Activated CD8-positive, alpha-beta memory T cell treated with anti-CD3 and anti-CD28 coated beads, Interleukin-2, amount 50 U/mL, for 4 hours (primary cell): ENCODE measurements around the gene CELF4.

Experiments
- DNase-seq: peaks from one replicate; pipeline ENCODE4 v3.0.0-alpha.2; 2020

The CELF4 gene

GRCh38 chr18:37571266-37571665, 5.7 kb upstream of the CELF4 start:
- DNase-seq: no peak

GRCh38 chr18:37570336-37570930, 4.8 kb upstream of the CELF4 start:
- no peak for DNase-seq

GRCh38 chr18:37568671-37569070, 3.1 kb upstream of the CELF4 start:
- DNase-seq: no peak

- DNase-seq: no peak
Observed at GRCh38 chr18:37567994-37568359, 2.4 kb upstream of the CELF4 start.

- DNase-seq: no peak
Observed at GRCh38 chr18:37567061-37567993, 1.7 kb upstream of the CELF4 start.

- no peak for DNase-seq
Observed at GRCh38 chr18:37566479-37567060, 972 bp upstream of the CELF4 start.

- no peak for DNase-seq
Observed at GRCh38 chr18:37565977-37566478, 430 bp upstream of the CELF4 start.

GRCh38 chr18:37564711-37565100, 892 bp downstream of the CELF4 start:
- DNase-seq: no peak

GRCh38 chr18:37563931-37564392, 1.6 kb downstream of the CELF4 start:
- no peak for DNase-seq

- no peak for DNase-seq
Observed at GRCh38 chr18:37561986-37562385, 3.6 kb downstream of the CELF4 start.

- no peak for DNase-seq
Observed at GRCh38 chr18:37560003-37560402, 5.6 kb downstream of the CELF4 start.

GRCh38 chr18:37559194-37559593, 6.4 kb downstream of the CELF4 start:
- DNase-seq: no peak

- DNase-seq: no peak
Observed at GRCh38 chr18:37554399-37554787, 11.2 kb downstream of the CELF4 start.

GRCh38 chr18:37553633-37554398, 11.8 kb downstream of the CELF4 start:
- DNase-seq: no peak

GRCh38 chr18:37552286-37552685, 13.3 kb downstream of the CELF4 start:
- DNase-seq: no peak

GRCh38 chr18:37551846-37552245, 13.8 kb downstream of the CELF4 start:
- DNase-seq: no peak

- DNase-seq: no peak
Observed at GRCh38 chr18:37551249-37551648, 14.3 kb downstream of the CELF4 start.

GRCh38 chr18:37550118-37550875, 15.3 kb downstream of the CELF4 start:
- DNase-seq: no peak

GRCh38 chr18:37548679-37549289, 16.8 kb downstream of the CELF4 start:
- DNase-seq: no peak

- DNase-seq: no peak
Observed at GRCh38 chr18:37547196-37547827, 18.3 kb downstream of the CELF4 start.

GRCh38 chr18:37546651-37547050, 18.9 kb downstream of the CELF4 start:
- DNase-seq: no peak

GRCh38 chr18:37546272-37546537, 19.4 kb downstream of the CELF4 start:
- no peak for DNase-seq
